Naive thymus-derived CD8-positive, alpha-beta T cell (primary cell): ENCODE data around the gene ANXA7. TPM values are rescaled to one million over a fixed set of nuclear protein-coding genes. Genes with fewer than 3 reads are reported as not detected.

Experiments used
- ATAC-seq, 2 donors: fragments of 150-1000 bp; cut with Tn5 transposase in 1 of 2; sonication (Bioruptor Pico), chemical (Tn5 transposase) in 1 of 2; 1 replicate in 1 of 2; 2 replicates in 1 of 2; pipeline ENCODE4 v1.10.0; 2021; ENCODE audit warnings: mild to moderate bottlenecking in 2 of 2, moderate library complexity in 2 of 2
- POLR2A ChIA-PET: fragments of 350-600 bp; sonication (Branson Sonifier 250); formaldehyde crosslinking; loops from one replicate; lab custom pipeline; 2021; ENCODE audit warnings: antibody characterized with exemption; lab: Charles Lee
- DNase-seq, 10 donors: peaks; one replicate each; pipeline versions ENCODE4 v3.0.0 to v3.0.0-alpha.2; 2020 to 2022
- H3K27ac Mint-ChIP-seq, 10 donors: one replicate each; pipeline ENCODE4 v1.8.0; 2020 to 2022; ENCODE audit warnings: mild to moderate bottlenecking in 10 of 10, mixed read lengths in 10 of 10, moderate library complexity in 4 of 10, inconsistent platforms in 1 of 10
- H3K27me3 Mint-ChIP-seq, 5 donors: one replicate each; pipeline ENCODE4 v1.8.0; 2021 to 2022; ENCODE audit warnings: mixed read lengths in 5 of 5
- H3K36me3 Mint-ChIP-seq, 3 donors: one replicate each; pipeline ENCODE4 v1.8.0; 2020 to 2022; ENCODE audit warnings: mixed read lengths in 3 of 3, mild to moderate bottlenecking in 2 of 3, inconsistent platforms in 1 of 3
- H3K4me1 Mint-ChIP-seq, 4 donors: one replicate each; pipeline ENCODE4 v1.8.0; 2021 to 2022; ENCODE audit warnings: mixed read lengths in 4 of 4
- H3K4me3 Mint-ChIP-seq, 10 donors: one replicate each; pipeline ENCODE4 v1.8.0; 2020 to 2022; ENCODE audit warnings: mild to moderate bottlenecking in 10 of 10, mixed read lengths in 10 of 10, moderate library complexity in 6 of 10, inconsistent platforms in 1 of 10
- H3K9me3 Mint-ChIP-seq, 9 donors: one replicate each; pipeline ENCODE4 v1.8.0; 2020 to 2022; ENCODE audit warnings: mixed read lengths in 9 of 9, mild to moderate bottlenecking in 3 of 9, inconsistent platforms in 1 of 9, moderate library complexity in 1 of 9
- polyA plus RNA-seq, 3 donors: library from polyadenylated mRNA; unstranded; fragments of 300-500 nt; fragmentation: Illumina TruSeq; gene quantifications; one replicate each; pipeline ENCODE4 v1.2.3, GENCODE V29; 2021
- total RNA-seq, 8 experiments: library from RNA in 2 of 8; stranded (reverse) in 2 of 8; gene quantifications; one replicate each; pipeline ENCODE4 v1.2.3 and lab custom pipeline; 2021 to 2026

Gene ANXA7
- total and polyA plus RNA-seq, 5 experiments from 2014 or later: 105 to 193 (median 168) TPM

GRCh38 chr10:73432646-73433537 lies 19.0 kb upstream of the ANXA7 start:
- peak overlapping the region in 6 of 10 donors; percentile 4 to 81 (median 47) for H3K27ac Mint-ChIP-seq
- no peak for DNase-seq
- H3K27me3 Mint-ChIP-seq: no peaks in the 10 kb centered on the region
- POLR2A ChIA-PET: no interaction called here
- H3K4me1 Mint-ChIP-seq: peaks cover 4 to 24% (median 16%) of the 10 kb centered on the region in 4 donors
- no peak for ATAC-seq
- no peaks in the 10 kb centered on the region for H3K9me3 Mint-ChIP-seq
- H3K36me3 Mint-ChIP-seq: peaks cover 0 to 19% (median 0%) of the 10 kb centered on the region in 3 donors
- peak overlapping the region in 1 of 10 donors; percentile 34 for H3K4me3 Mint-ChIP-seq

- DNase-seq (no peak), ATAC-seq (no peak)
- H3K9me3 Mint-ChIP-seq: no peaks in the 10 kb centered on the region
- H3K36me3 Mint-ChIP-seq: peaks cover 8 to 51% (median 20%) of the 10 kb centered on the region in 3 donors
- POLR2A ChIA-PET: interaction anchor here (0.9 kb wide), 1 partner anchor 11 kb away, joined by 3 read pairs; no protein-coding TSS in a partner anchor
- no peaks in the 10 kb centered on the region for H3K27me3 Mint-ChIP-seq
- H3K4me3 Mint-ChIP-seq: no peak overlapping the region
- H3K27ac Mint-ChIP-seq: peak overlapping the region in 2 of 10 donors; percentile 11 to 74
- H3K4me1 Mint-ChIP-seq: peaks cover 0 to 4% (median 0%) of the 10 kb centered on the region in 4 donors
Measured at GRCh38 chr10:73426318-73426717, 12.5 kb upstream of the ANXA7 start.

GRCh38 chr10:73424478-73424877 lies 10.6 kb upstream of the ANXA7 start:
- peaks cover 8 to 51% (median 20%) of the 10 kb centered on the region in 3 donors for H3K36me3 Mint-ChIP-seq
- POLR2A ChIA-PET: no interaction called here

GRCh38 chr10:73423309-73423708 lies 9.5 kb upstream of the ANXA7 start:
- H3K4me1 Mint-ChIP-seq: peaks cover 0 to 4% (median 0%) of the 10 kb centered on the region in 4 donors
- no peaks in the 10 kb centered on the region for H3K9me3 Mint-ChIP-seq
- POLR2A ChIA-PET: no interaction called here
- DNase-seq (no peak), ATAC-seq (no peak)
- H3K27ac Mint-ChIP-seq: no peak overlapping the region
- H3K36me3 Mint-ChIP-seq: peaks cover 8 to 51% (median 20%) of the 10 kb centered on the region in 3 donors
- H3K4me3 Mint-ChIP-seq: no peak overlapping the region
- H3K27me3 Mint-ChIP-seq: no peaks in the 10 kb centered on the region

More at GRCh38 chr10:73424478-73424877, 10.6 kb upstream of the ANXA7 start:
- Mint-ChIP-seq H3K27me3 (no peaks in the 10 kb centered on the region), H3K27ac (no peak overlapping the region), H3K4me3 (no peak overlapping the region), H3K4me1 (peaks cover 0 to 4% (median 0%) of the 10 kb centered on the region in 4 donors), H3K9me3 (no peaks in the 10 kb centered on the region)
- no peak for DNase-seq
- ATAC-seq: no peak

GRCh38 chr10:73416571-73416970 lies 2.7 kb upstream of the ANXA7 start:
- no peak for ATAC-seq
- no peak overlapping the region for H3K4me3 Mint-ChIP-seq
- no peaks in the 10 kb centered on the region for H3K36me3 Mint-ChIP-seq
- POLR2A ChIA-PET: no interaction called here
- H3K27ac Mint-ChIP-seq: no peak overlapping the region
- peaks cover 0 to 2% (median 0%) of the 10 kb centered on the region in 5 donors for H3K27me3 Mint-ChIP-seq
- no peak for DNase-seq
- H3K9me3 Mint-ChIP-seq: no peaks in the 10 kb centered on the region
- peaks cover 10 to 30% (median 27%) of the 10 kb centered on the region in 4 donors for H3K4me1 Mint-ChIP-seq

- Mint-ChIP-seq H3K36me3 (peaks cover 0 to 4% (median 0%) of the 10 kb centered on the region in 3 donors), H3K4me3 (peak overlapping the region; percentile 85 to 99 (median 91)), H3K27me3 (peaks cover 0 to 2% (median 0%) of the 10 kb centered on the region in 5 donors), H3K4me1 (peaks cover 21 to 52% (median 49%) of the 10 kb centered on the region in 4 donors), H3K9me3 (no peaks in the 10 kb centered on the region), H3K27ac (peak overlapping the region; percentile 49 to 96 (median 88))
- POLR2A ChIA-PET: interaction anchor here (1.1 to 3.0 kb wide), 4 partner anchors 56 to 211 kb away, joined by 3 to 27 read pairs (median 8); partner anchors contain the start of genes CFAP70, DNAJC9 and PPP3CB
- peak in 1 of 10 donors; percentile 30 for DNase-seq
- ATAC-seq: peak; percentile 6 to 50
Measured at GRCh38 chr10:73414230-73414945, 530 bp upstream of the ANXA7 start.

- peaks cover 28 to 62% (median 58%) of the 10 kb centered on the region in 4 donors for H3K4me1 Mint-ChIP-seq
- peaks cover 0 to 5% (median 0%) of the 10 kb centered on the region in 3 donors for H3K36me3 Mint-ChIP-seq
- H3K9me3 Mint-ChIP-seq: no peaks in the 10 kb centered on the region
- peak; percentile 21 to 49 for ATAC-seq
- peaks cover 0 to 2% (median 0%) of the 10 kb centered on the region in 5 donors for H3K27me3 Mint-ChIP-seq
- H3K4me3 Mint-ChIP-seq: peak overlapping the region; percentile 89 to 99 (median 94)
- peak in 6 of 10 donors; percentile 26 to 71 (median 56) for DNase-seq
- peak overlapping the region; percentile 84 to 96 (median 93) for H3K27ac Mint-ChIP-seq
- POLR2A ChIA-PET: interaction anchor here (0.6 to 3.0 kb wide), 8 partner anchors 9 to 831 kb away, joined by 3 to 27 read pairs (median 4); partner anchors contain the start of genes CFAP70, DNAJC9, MRPS16 and PPP3CB
Measured at GRCh38 chr10:73413108-73413527, 740 bp downstream of the ANXA7 start.

GRCh38 chr10:73410897-73411296 lies 3.0 kb downstream of the ANXA7 start:
- POLR2A ChIA-PET: interaction anchor here (0.6 kb wide), 1 partner anchor 152 kb away, joined by 3 read pairs; no protein-coding TSS in a partner anchor
- no peak overlapping the region for H3K27ac Mint-ChIP-seq
- peaks cover 39 to 84% (median 77%) of the 10 kb centered on the region in 4 donors for H3K4me1 Mint-ChIP-seq
- peak overlapping the region in 8 of 10 donors; percentile 2 to 99 (median 36) for H3K4me3 Mint-ChIP-seq
- H3K27me3 Mint-ChIP-seq: peaks cover 0 to 2% (median 0%) of the 10 kb centered on the region in 5 donors
- DNase-seq (no peak), ATAC-seq (no peak)
- H3K36me3 Mint-ChIP-seq: peaks cover 0 to 21% (median 7%) of the 10 kb centered on the region in 3 donors
- no peaks in the 10 kb centered on the region for H3K9me3 Mint-ChIP-seq

- no peak for DNase-seq
- Mint-ChIP-seq H3K27ac (no peak overlapping the region), H3K9me3 (no peaks in the 10 kb centered on the region), H3K4me1 (peaks cover 33 to 80% (median 78%) of the 10 kb centered on the region in 4 donors), H3K4me3 (peak overlapping the region in 5 of 10 donors; percentile 1 to 99 (median 22)), H3K36me3 (peaks cover 0 to 23% (median 7%) of the 10 kb centered on the region in 3 donors), H3K27me3 (no peaks in the 10 kb centered on the region)
- ATAC-seq: no peak
- POLR2A ChIA-PET: no interaction called here
Measured at GRCh38 chr10:73408978-73409521, 4.8 kb downstream of the ANXA7 start.

GRCh38 chr10:73408061-73408460 lies 5.8 kb downstream of the ANXA7 start:
- Mint-ChIP-seq H3K36me3 (peaks cover 0 to 23% (median 7%) of the 10 kb centered on the region in 3 donors), H3K27ac (peak overlapping the region in 1 of 10 donors; percentile 14)

GRCh38 chr10:73407495-73407894 lies 6.4 kb downstream of the ANXA7 start:
- Mint-ChIP-seq H3K9me3 (no peaks in the 10 kb centered on the region), H3K36me3 (peaks cover 0 to 23% (median 7%) of the 10 kb centered on the region in 3 donors), H3K27ac (no peak overlapping the region), H3K4me3 (no peak overlapping the region), H3K4me1 (peaks cover 32 to 83% (median 80%) of the 10 kb centered on the region in 4 donors), H3K27me3 (no peaks in the 10 kb centered on the region)
- POLR2A ChIA-PET: no interaction called here
- ATAC-seq (no peak), DNase-seq (no peak)

More at GRCh38 chr10:73408061-73408460, 5.8 kb downstream of the ANXA7 start:
- POLR2A ChIA-PET: no interaction called here
- no peaks in the 10 kb centered on the region for H3K27me3 Mint-ChIP-seq
- DNase-seq (no peak), ATAC-seq (no peak)
- peaks cover 32 to 82% (median 82%) of the 10 kb centered on the region in 4 donors for H3K4me1 Mint-ChIP-seq
- H3K4me3 Mint-ChIP-seq: peak overlapping the region in 1 of 10 donors; percentile 60
- H3K9me3 Mint-ChIP-seq: no peaks in the 10 kb centered on the region

- H3K4me1 Mint-ChIP-seq: peaks cover 32 to 79% (median 77%) of the 10 kb centered on the region in 4 donors
- no peaks in the 10 kb centered on the region for H3K9me3 Mint-ChIP-seq
- ATAC-seq (no peak), DNase-seq (no peak)
- peaks cover 0 to 23% (median 7%) of the 10 kb centered on the region in 3 donors for H3K36me3 Mint-ChIP-seq
- H3K27ac Mint-ChIP-seq: peak overlapping the region in 1 of 10 donors; percentile 43
- POLR2A ChIA-PET: no interaction called here
- peak overlapping the region in 3 of 10 donors; percentile 24 to 37 (median 34) for H3K4me3 Mint-ChIP-seq
- H3K27me3 Mint-ChIP-seq: no peaks in the 10 kb centered on the region
Measured at GRCh38 chr10:73406846-73407245, 7.0 kb downstream of the ANXA7 start.
